Measurements from ENCODE around the gene DDX5. TPM values are rescaled to one million over a fixed set of nuclear protein-coding genes. Genes with fewer than 3 reads are reported as not detected.
A peak's percentile ranks its signal among the peaks of the same experiment; 100 is the strongest.

The DDX5 gene
- total and polyA plus RNA-seq, 2 of the 4 experiments (the other 2 are of a cell fraction) = 253 to 781 TPM

DNA sequence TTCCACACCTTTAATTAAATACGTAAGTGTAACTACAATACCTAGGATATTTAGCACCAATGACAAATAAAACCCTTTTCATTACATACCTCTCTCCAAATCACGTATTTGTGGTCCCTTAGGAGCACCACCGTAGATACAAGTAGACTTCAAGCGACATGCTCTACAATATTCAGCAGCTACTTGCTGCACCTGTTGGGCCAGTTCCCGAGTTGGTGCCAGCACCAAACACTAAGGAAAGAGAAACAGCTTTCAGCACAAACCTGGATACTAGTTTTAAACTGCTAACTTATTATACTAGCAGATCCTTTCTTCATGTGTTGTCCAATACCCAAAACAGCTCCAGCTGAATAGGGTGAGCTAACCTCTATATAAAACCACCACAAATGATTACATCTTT is 2.7 kb downstream of the DDX5 start:
- Histone ChIP-seq H2BK120ac (ENCODE audit: low read depth, low read length) (no peak overlapping the region), H2BK15ac (ENCODE audit: low read depth, low read length) (no peak overlapping the region), H3K4me3 (ENCODE audit: insufficient read depth, low read depth, low read length) (no peak overlapping the region), H3K4me2 (ENCODE audit: low read depth, low read length) (peak overlapping the region; percentile 26; the same call in 1 of the 2 replicates), H3K27me3 (ENCODE audit: control insufficient read depth, insufficient read depth, low read length) (no peaks in the 10 kb centered on the region), H3K9me3 (ENCODE audit: control insufficient read depth, insufficient read depth, low read length) (no peaks in the 10 kb centered on the region), H3K36me3 (ENCODE audit: control insufficient read depth, insufficient read depth, low read length) (peaks cover 50% of the 10 kb centered on the region), H3K14ac (replicated peaks; ENCODE audit: low read depth, low read length) (no peak overlapping the region), H4K8ac (ENCODE audit: low read depth in 2 of 2, low read length in 2 of 2) (no peak overlapping the region), H2AK9ac (replicated peaks; ENCODE audit: low read depth, low read length, poor library complexity) (no peak overlapping the region), H2AFZ (replicated peaks; ENCODE audit: low read length, poor library complexity) (no peak overlapping the region), H2BK5ac (ENCODE audit: low read depth, low read length, poor library complexity, severe bottlenecking) (no peak overlapping the region), H4K5ac (ENCODE audit: low read depth, low read length) (no peak overlapping the region), H2BK20ac (ENCODE audit: low read depth, low read length) (no peak overlapping the region), H4K20me1 (ENCODE audit: insufficient read depth, low read length) (peaks cover 89% of the 10 kb centered on the region), H3K56ac (ENCODE audit: extremely low read depth, insufficient read depth, low read length) (no peak overlapping the region), H3K23ac (ENCODE audit: low read depth, low read length) (no peak overlapping the region), H3K18ac (ENCODE audit: low read depth, low read length) (no peak overlapping the region), H4K91ac (ENCODE audit: insufficient read depth, low read depth, low read length) (no peak overlapping the region), H2AK5ac (ENCODE audit: low read depth, low read length) (no peak overlapping the region), H3K4ac (ENCODE audit: low read depth, low read length) (no peak overlapping the region), H3K27ac (ENCODE audit: insufficient read depth, low read length) (no peak overlapping the region), H3K9me1 (ENCODE audit: insufficient read depth, low read length) (peaks cover 3% of the 10 kb centered on the region; the same call in 1 of the 2 replicates), H3K9ac (ENCODE audit: low read depth, low read length) (no peak overlapping the region), H3K4me1 (ENCODE audit: control insufficient read depth, insufficient read depth, low read length) (peaks cover 2% of the 10 kb centered on the region; the same call in 1 of the 2 replicates), H3K79me1 (ENCODE audit: low read depth in 1 of 2, low read length in 2 of 2) (peaks cover 22 to 60% of the 10 kb centered on the region in 2 experiments)
- 93% methylated on average over 4 of the region's 5 CpGs; no CpG with 5 or more reads in 1 of the 2 experiments for WGBS, 2 experiments (ENCODE audit: extremely low coverage in 2 of 2, insufficient read length in 1 of 2)
- CTCF ChIA-PET = interaction anchor here (1.0 to 1.5 kb wide), 2 partner anchors 12 to 199 kb away, joined by 4 to 7 read pairs; no protein-coding TSS in a partner anchor
- ATAC-seq (ENCODE audit: low read depth) = no peak
- BruUV-seq (replicated peaks) = TSS peak; percentile 30
- intact Hi-C loops (cut with micrococcal nuclease) (no loop called here), dilution Hi-C loops (cut with HindIII; ENCODE audit: low sequenced_read_pairs, unreplicated experiment) (no loop called here), in situ Hi-C loops (cut with MboI; ENCODE audit: low sequenced_read_pairs) (no loop called here)
- DNase-seq = no peak
- POLR2A ChIA-PET (ENCODE audit: unreplicated experiment) = no interaction called here
- TF ChIP-seq CEBPB (IDR thresholded peaks at IDR 0.05; ENCODE audit: low read depth, low read length) = 0 out of 2 replicates have a peak, but pooled peaks have one; percentile 4
- TF ChIP-seq MAFK (IDR thresholded peaks at IDR 0.05; ENCODE audit: low read depth, low read length) = no peak
- TF ChIP-seq ELK1 (IDR thresholded peaks at IDR 0.05; ENCODE audit: borderline replicate concordance, low read depth, low read length) = no peak

Data from IMR-90 (cell line).